ENCODE data around the gene IL3.

Gene IL3

GRCh38 chr5:132020568-132021339 lies 39.7 kb upstream of the IL3 start:
- H3K4me3 ChIP-seq: no peak overlapping the region

GRCh38 chr5:132021654-132022053 lies 38.8 kb upstream of the IL3 start:
- no peak for DNase-seq (ENCODE audit: low spot score in 2 of 2)
- Histone ChIP-seq H3K4me3 (no peak overlapping the region), H3K36me3 (replicated peaks) (no peaks in the 10 kb centered on the region), H3K4me1 (no peaks in the 10 kb centered on the region), H3K9me3 (no peaks in the 10 kb centered on the region), H3K27me3 (ENCODE audit: low read depth) (peaks cover 20% of the 10 kb centered on the region)
- in situ Hi-C loops (cut with MboI; ENCODE audit: low sequenced_read_pairs): no loop called here

More at GRCh38 chr5:132020568-132021339, 39.7 kb upstream of the IL3 start:
- in situ Hi-C loops (cut with MboI; ENCODE audit: low sequenced_read_pairs): no loop called here
- no peak for DNase-seq (ENCODE audit: low spot score in 2 of 2)
- Histone ChIP-seq H3K27me3 (ENCODE audit: low read depth) (peaks cover 20% of the 10 kb centered on the region), H3K4me1 (no peaks in the 10 kb centered on the region), H3K36me3 (replicated peaks) (no peaks in the 10 kb centered on the region), H3K9me3 (no peaks in the 10 kb centered on the region)

- Histone ChIP-seq H3K4me1 (no peaks in the 10 kb centered on the region), H3K36me3 (replicated peaks) (no peaks in the 10 kb centered on the region), H3K4me3 (no peak overlapping the region), H3K27me3 (ENCODE audit: low read depth) (peaks cover 20% of the 10 kb centered on the region), H3K9me3 (no peaks in the 10 kb centered on the region)
- in situ Hi-C loops (cut with MboI; ENCODE audit: low sequenced_read_pairs): no loop called here
- DNase-seq (ENCODE audit: low spot score in 2 of 2): no peak
These were observed 37.7 kb upstream of the IL3 start for GRCh38 chr5:132022737-132023136.

- H3K4me3 ChIP-seq: no peak overlapping the region
- H3K4me1 ChIP-seq: no peaks in the 10 kb centered on the region
- no peak for DNase-seq (ENCODE audit: low spot score in 2 of 2)
- no peaks in the 10 kb centered on the region for H3K36me3 ChIP-seq (replicated peaks)
- H3K27me3 ChIP-seq (ENCODE audit: low read depth): peaks cover 13% of the 10 kb centered on the region
- H3K9me3 ChIP-seq: no peaks in the 10 kb centered on the region
- in situ Hi-C loops (cut with MboI; ENCODE audit: low sequenced_read_pairs): no loop called here
These were observed 37.0 kb upstream of the IL3 start for GRCh38 chr5:132023258-132024116.

- no peak for DNase-seq (ENCODE audit: low spot score in 2 of 2)
- no peaks in the 10 kb centered on the region for H3K36me3 ChIP-seq (replicated peaks)
- in situ Hi-C loops (cut with MboI; ENCODE audit: low sequenced_read_pairs): no loop called here
- H3K27me3 ChIP-seq (ENCODE audit: low read depth): peaks cover 10% of the 10 kb centered on the region
- no peak overlapping the region for H3K4me3 ChIP-seq
- no peaks in the 10 kb centered on the region for H3K4me1 ChIP-seq
- no peaks in the 10 kb centered on the region for H3K9me3 ChIP-seq
These were observed 36.4 kb upstream of the IL3 start for GRCh38 chr5:132024117-132024435.

GRCh38 chr5:132024789-132025402 lies 35.6 kb upstream of the IL3 start:
- Histone ChIP-seq H3K27me3 (ENCODE audit: low read depth) (peaks cover 6% of the 10 kb centered on the region), H3K4me3 (no peak overlapping the region), H3K36me3 (replicated peaks) (no peaks in the 10 kb centered on the region), H3K4me1 (no peaks in the 10 kb centered on the region), H3K9me3 (no peaks in the 10 kb centered on the region)
- no peak for DNase-seq (ENCODE audit: low spot score in 2 of 2)
- in situ Hi-C loops (cut with MboI; ENCODE audit: low sequenced_read_pairs): no loop called here

GRCh38 chr5:132025403-132025971 lies 35.0 kb upstream of the IL3 start:
- Histone ChIP-seq H3K9me3 (no peaks in the 10 kb centered on the region), H3K4me1 (no peaks in the 10 kb centered on the region), H3K36me3 (replicated peaks) (no peaks in the 10 kb centered on the region), H3K27me3 (ENCODE audit: low read depth) (peaks cover 6% of the 10 kb centered on the region), H3K4me3 (no peak overlapping the region)
- no peak for DNase-seq (ENCODE audit: low spot score in 2 of 2)
- in situ Hi-C loops (cut with MboI; ENCODE audit: low sequenced_read_pairs): no loop called here

GRCh38 chr5:132026516-132027008 lies 33.9 kb upstream of the IL3 start:
- Histone ChIP-seq H3K4me3 (no peak overlapping the region), H3K36me3 (replicated peaks) (no peaks in the 10 kb centered on the region), H3K9me3 (no peaks in the 10 kb centered on the region), H3K27me3 (ENCODE audit: low read depth) (peaks cover 6% of the 10 kb centered on the region), H3K4me1 (no peaks in the 10 kb centered on the region)
- no peak for DNase-seq (ENCODE audit: low spot score in 2 of 2)
- in situ Hi-C loops (cut with MboI; ENCODE audit: low sequenced_read_pairs): no loop called here

GRCh38 chr5:132027027-132027426 lies 33.4 kb upstream of the IL3 start:
- no peak overlapping the region for H3K4me3 ChIP-seq
- DNase-seq (ENCODE audit: low spot score in 2 of 2): no peak
- H3K27me3 ChIP-seq (ENCODE audit: low read depth): peaks cover 3% of the 10 kb centered on the region; the same call in 1 of the 2 replicates
- H3K4me1 ChIP-seq: no peaks in the 10 kb centered on the region
- in situ Hi-C loops (cut with MboI; ENCODE audit: low sequenced_read_pairs): no loop called here
- H3K36me3 ChIP-seq (replicated peaks): no peaks in the 10 kb centered on the region
- H3K9me3 ChIP-seq: no peaks in the 10 kb centered on the region

- no peaks in the 10 kb centered on the region for H3K4me1 ChIP-seq
- no peaks in the 10 kb centered on the region for H3K36me3 ChIP-seq (replicated peaks)
- no peak for DNase-seq (ENCODE audit: low spot score in 2 of 2)
- H3K9me3 ChIP-seq: no peaks in the 10 kb centered on the region
- no peaks in the 10 kb centered on the region for H3K27me3 ChIP-seq (ENCODE audit: low read depth)
- in situ Hi-C loops (cut with MboI; ENCODE audit: low sequenced_read_pairs): no loop called here
- no peak overlapping the region for H3K4me3 ChIP-seq
These were observed 30.7 kb upstream of the IL3 start for GRCh38 chr5:132029609-132030330.

GRCh38 chr5:132030610-132031009 lies 29.8 kb upstream of the IL3 start:
- in situ Hi-C loops (cut with MboI; ENCODE audit: low sequenced_read_pairs): no loop called here
- DNase-seq (ENCODE audit: low spot score in 2 of 2): no peak
- H3K4me3 ChIP-seq: no peak overlapping the region
- H3K36me3 ChIP-seq (replicated peaks): no peaks in the 10 kb centered on the region
- no peaks in the 10 kb centered on the region for H3K27me3 ChIP-seq (ENCODE audit: low read depth)
- no peaks in the 10 kb centered on the region for H3K9me3 ChIP-seq
- no peaks in the 10 kb centered on the region for H3K4me1 ChIP-seq

GRCh38 chr5:132032196-132032595 lies 28.3 kb upstream of the IL3 start:
- Histone ChIP-seq H3K4me3 (no peak overlapping the region), H3K4me1 (no peaks in the 10 kb centered on the region), H3K27me3 (ENCODE audit: low read depth) (no peaks in the 10 kb centered on the region), H3K9me3 (no peaks in the 10 kb centered on the region), H3K36me3 (replicated peaks) (no peaks in the 10 kb centered on the region)
- DNase-seq (ENCODE audit: low spot score in 2 of 2): no peak
- in situ Hi-C loops (cut with MboI; ENCODE audit: low sequenced_read_pairs): no loop called here

- in situ Hi-C loops (cut with MboI; ENCODE audit: low sequenced_read_pairs): no loop called here
- no peaks in the 10 kb centered on the region for H3K36me3 ChIP-seq (replicated peaks)
- no peak for DNase-seq (ENCODE audit: low spot score in 2 of 2)
- no peaks in the 10 kb centered on the region for H3K9me3 ChIP-seq
- no peaks in the 10 kb centered on the region for H3K4me1 ChIP-seq
- no peak overlapping the region for H3K4me3 ChIP-seq
- H3K27me3 ChIP-seq (ENCODE audit: low read depth): no peaks in the 10 kb centered on the region
These were observed 27.3 kb upstream of the IL3 start for GRCh38 chr5:132033122-132033521.
